ENCODE data around the gene HELZ. TPM values are rescaled to one million over a fixed set of nuclear protein-coding genes. Genes with fewer than 3 reads are reported as not detected.

Gene HELZ
- total and polyA plus RNA-seq, 2 donors (not counting 3 experiments of a cell fraction or from before 2014, with no cell fraction given): 8.0 to 47.3 TPM

DNA sequence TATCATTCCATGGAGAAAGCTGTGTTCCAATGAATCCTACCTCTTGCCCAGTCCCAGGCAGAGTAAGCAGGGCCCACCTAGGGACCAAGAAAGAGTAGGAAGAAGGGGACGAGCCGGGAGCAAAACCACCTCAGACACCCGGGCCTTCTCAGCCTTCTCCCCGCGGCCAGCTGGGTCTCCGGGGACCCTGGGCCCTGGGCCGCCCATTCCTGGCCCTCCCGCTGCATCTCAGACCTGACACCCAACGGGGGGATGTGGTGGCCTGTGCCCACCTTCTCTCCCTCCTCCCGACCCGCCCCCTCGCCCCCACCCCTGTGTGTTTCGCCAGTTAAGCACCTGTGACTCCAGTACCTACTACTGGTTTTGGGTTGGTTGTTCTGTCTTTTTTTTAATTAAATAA lies 212.0 kb downstream of the HELZ start:
- Histone ChIP-seq H3K4me1 (ENCODE audit: control insufficient read depth, extremely low read depth, insufficient read depth, low read length) (no peaks in the 10 kb centered on the region), H3K9me3 (replicated peaks; ENCODE audit: control insufficient read depth, insufficient read depth, low read length) (no peaks in the 10 kb centered on the region), H3K9me1 (replicated peaks; ENCODE audit: control insufficient read depth, extremely low read depth, insufficient read depth, low read length) (no peaks in the 10 kb centered on the region), H3K79me2 (ENCODE audit: control insufficient read depth, insufficient read depth, low read length) (no peaks in the 10 kb centered on the region), H3K9ac (replicated peaks; ENCODE audit: extremely low read depth, insufficient read depth, low read length) (no peak overlapping the region), H2AFZ (ENCODE audit: low read depth, low read length) (no peak overlapping the region), H3K4me3 (replicated peaks in 1 of 3; ENCODE audit: insufficient read depth in 1 of 3, low read depth in 1 of 3, low read length in 3 of 3) (no peak overlapping the region), H4K20me1 (replicated peaks; ENCODE audit: control insufficient read depth, extremely low read depth, insufficient read depth, low read length) (no peaks in the 10 kb centered on the region), H3K27ac (ENCODE audit: insufficient read depth, low read depth, low read length) (no peak overlapping the region), H3K36me3 (ENCODE audit: control insufficient read depth in 2 of 2, extremely low read depth in 1 of 2, insufficient read depth in 2 of 2, low read length in 2 of 2) (no peaks in the 10 kb centered on the region), H3K4me2 (ENCODE audit: insufficient read depth, low read length) (no peak overlapping the region), H3K27me3 (ENCODE audit: control insufficient read depth in 2 of 2, insufficient read depth in 2 of 2, low read length in 2 of 2) (no peaks in the 10 kb centered on the region)
- POLR2A ChIA-PET: no interaction called here
- FAIRE-seq (no peak), DNase-seq (ENCODE audit: low read depth, low spot score) (no peak)
- dilution Hi-C loops (cut with MboI; ENCODE audit: extremely low pct_ligation_motif_present, low sequenced_read_pairs): no loop called here
- intact Hi-C loops (cut with micrococcal nuclease): no loop called here
- no peak for TF ChIP-seq POLR2AphosphoS5 (IDR thresholded peaks at IDR 0.05; ENCODE audit: insufficient read depth, low read depth, low read length)
- TF ChIP-seq JUN (IDR thresholded peaks at IDR 0.05; ENCODE audit: borderline replicate concordance, insufficient read depth, insufficient read length, low read depth): no peak
- TF ChIP-seq POLR2A (IDR thresholded peaks at IDR 0.05; ENCODE audit: low read depth, low read length): no peak
- TF ChIP-seq EZH2 (IDR thresholded peaks at IDR 0.05; ENCODE audit: borderline replicate concordance, low read depth, low read length, severe bottlenecking): no peak
- no peak for TF ChIP-seq MYC (IDR thresholded peaks at IDR 0.05; ENCODE audit: low read depth, low read length)
- no peak for TF ChIP-seq GATA2 (IDR thresholded peaks at IDR 0.05; ENCODE audit: insufficient read depth, insufficient read length, low read depth, low read length)
- no peak for TF ChIP-seq MAX (IDR thresholded peaks at IDR 0.05; ENCODE audit: insufficient read depth, insufficient read length)
- TF ChIP-seq, protein P1, sequence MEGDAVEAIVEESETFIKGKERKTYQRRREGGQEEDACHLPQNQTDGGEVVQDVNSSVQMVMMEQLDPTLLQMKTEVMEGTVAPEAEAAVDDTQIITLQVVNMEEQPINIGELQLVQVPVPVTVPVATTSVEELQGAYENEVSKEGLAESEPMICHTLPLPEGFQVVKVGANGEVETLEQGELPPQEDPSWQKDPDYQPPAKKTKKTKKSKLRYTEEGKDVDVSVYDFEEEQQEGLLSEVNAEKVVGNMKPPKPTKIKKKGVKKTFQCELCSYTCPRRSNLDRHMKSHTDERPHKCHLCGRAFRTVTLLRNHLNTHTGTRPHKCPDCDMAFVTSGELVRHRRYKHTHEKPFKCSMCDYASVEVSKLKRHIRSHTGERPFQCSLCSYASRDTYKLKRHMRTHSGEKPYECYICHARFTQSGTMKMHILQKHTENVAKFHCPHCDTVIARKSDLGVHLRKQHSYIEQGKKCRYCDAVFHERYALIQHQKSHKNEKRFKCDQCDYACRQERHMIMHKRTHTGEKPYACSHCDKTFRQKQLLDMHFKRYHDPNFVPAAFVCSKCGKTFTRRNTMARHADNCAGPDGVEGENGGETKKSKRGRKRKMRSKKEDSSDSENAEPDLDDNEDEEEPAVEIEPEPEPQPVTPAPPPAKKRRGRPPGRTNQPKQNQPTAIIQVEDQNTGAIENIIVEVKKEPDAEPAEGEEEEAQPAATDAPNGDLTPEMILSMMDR (IDR thresholded peaks at IDR 0.05; ENCODE audit: extremely low read depth in 1 of 2, insufficient read depth in 1 of 2, low read depth in 1 of 2, low read length in 2 of 2): no peak
- TF ChIP-seq FOS (IDR thresholded peaks at IDR 0.05; ENCODE audit: borderline replicate concordance, insufficient read depth, low read length): no peak
- CTCF ChIA-PET: interaction anchor here (1.5 kb wide), 1 partner anchor 12 kb away, joined by 4 read pairs; no protein-coding TSS in a partner anchor
- BruUV-seq (replicated peaks): no TSS peak
